Common myeloid progenitor, CD34-positive (primary cell): ENCODE data around the gene CHMP1B.

Source experiments
- CTCF ChIA-PET: fragments of 350-600 bp; sonication (Branson Sonifier 250); formaldehyde crosslinking; loops from one replicate; lab custom pipeline; 2021; ENCODE audit warnings: antibody characterized with exemption; lab: Charles Lee
- POLR2A ChIA-PET: fragments of 350-600 bp; sonication (Branson Sonifier 250); formaldehyde crosslinking; loops from one replicate; lab custom pipeline; 2021; ENCODE audit warnings: antibody characterized with exemption; lab: Charles Lee
- DNase-seq, 3 donors: peaks; one replicate each; pipeline versions ENCODE4 v3.0.0 to v3.0.0-alpha.2; 2013
- H3K27ac ChIP-seq, 2 experiments: 1 replicate in 1 of 2; 2 replicates in 1 of 2; pipeline ENCODE4 v1.7.0; 2013; ENCODE audit warnings: inconsistent platforms in 2 of 2, low read length in 2 of 2, mild to moderate bottlenecking in 2 of 2, low read depth in 1 of 2, moderate library complexity in 1 of 2; ENCODE audit not compliant: severe bottlenecking in 2 of 2, insufficient read depth in 1 of 2, poor library complexity in 1 of 2
- H3K27me3 ChIP-seq, 5 experiments: replicated peaks in 2 of 5; 1 replicate in 3 of 5; 2 replicates in 2 of 5; pipeline versions ENCODE4 v1.6.1 to v1.7.0; 2013; ENCODE audit warnings: low read length in 4 of 5, mild to moderate bottlenecking in 2 of 5, moderate library complexity in 2 of 5, inconsistent platforms in 1 of 5; ENCODE audit not compliant: insufficient read depth in 5 of 5, control insufficient read depth in 4 of 5
- H3K36me3 ChIP-seq, 4 experiments: 1 replicate in 2 of 4; 2 replicates in 2 of 4; pipeline versions ENCODE4 v1.6.1 to v1.7.0; 2013; ENCODE audit warnings: low read length in 3 of 4, control low read depth in 1 of 4, mild to moderate bottlenecking in 1 of 4; ENCODE audit not compliant: control insufficient read depth in 4 of 4, insufficient read depth in 4 of 4
- H3K4me1 ChIP-seq, 4 experiments: 1 replicate in 3 of 4; 2 replicates in 1 of 4; pipeline versions ENCODE4 v1.6.1 to v1.7.1; 2013; ENCODE audit warnings: low read length in 3 of 4, mild to moderate bottlenecking in 3 of 4, control low read depth in 1 of 4, inconsistent platforms in 1 of 4, moderate library complexity in 1 of 4; ENCODE audit not compliant: control insufficient read depth in 4 of 4, insufficient read depth in 4 of 4; ENCODE audit errors: control extremely low read depth in 1 of 4
- H3K4me3 ChIP-seq, 7 experiments: 1 replicate in 4 of 7; 2 replicates in 3 of 7; pipeline versions ENCODE4 v1.5.1 to v1.7.0; 2013; ENCODE audit warnings: mild to moderate bottlenecking in 7 of 7, low read length in 6 of 7, moderate library complexity in 6 of 7, inconsistent platforms in 2 of 7, low read depth in 2 of 7, control low read depth in 1 of 7; ENCODE audit not compliant: insufficient read depth in 4 of 7, control insufficient read depth in 1 of 7; ENCODE audit errors: extremely low read depth in 1 of 7
- H3K9me3 ChIP-seq, 5 experiments: 1 replicate in 4 of 5; 2 replicates in 1 of 5; pipeline versions ENCODE4 v1.6.1 to v1.7.1; 2013; ENCODE audit warnings: low read length in 4 of 5, mild to moderate bottlenecking in 2 of 5, inconsistent platforms in 1 of 5, low read depth in 1 of 5, moderate library complexity in 1 of 5; ENCODE audit not compliant: control insufficient read depth in 4 of 5, insufficient read depth in 2 of 5; ENCODE audit errors: control extremely low read depth in 1 of 5
- WGBS: methylation state at CpG from one replicate; pipeline ENCODE4 v1.1.5; 2013; ENCODE audit not compliant: insufficient coverage; 5-methylcytosine and 5-hydroxymethylcytosine counted together

CHMP1B gene

DNA sequence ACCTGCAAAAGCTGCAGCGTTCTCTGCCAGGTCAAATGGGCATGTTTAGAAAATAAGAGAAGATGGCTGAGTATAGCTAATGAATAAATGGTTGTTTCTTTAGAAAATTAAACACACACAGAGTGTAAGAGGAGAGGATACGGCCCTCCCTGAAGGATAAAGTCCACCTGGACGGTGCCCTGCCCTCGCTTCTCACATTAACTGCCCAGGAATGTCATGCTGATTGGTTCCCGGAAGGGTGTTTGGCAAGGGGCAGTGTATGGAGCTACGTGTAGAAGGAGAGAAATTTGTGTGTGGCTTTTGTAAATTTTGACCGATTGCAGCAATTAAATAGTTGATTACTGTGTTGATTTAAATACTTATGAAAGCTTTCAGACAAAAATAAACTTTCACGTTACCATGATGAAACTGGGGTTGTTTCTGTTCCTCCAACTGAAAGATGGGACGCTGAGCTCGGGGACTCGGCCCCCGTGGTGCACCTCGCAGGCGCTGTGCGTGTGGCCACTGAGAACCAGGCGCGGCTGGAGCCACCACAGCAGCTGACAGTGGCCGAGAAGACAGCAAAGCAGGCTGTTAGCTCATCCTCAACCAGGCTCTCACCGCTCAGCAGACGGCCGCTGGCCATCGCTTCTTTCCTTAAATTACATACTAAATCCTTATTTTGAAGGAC, 34.2 kb downstream of the CHMP1B start:
- Histone ChIP-seq H3K27ac (no peak overlapping the region), H3K36me3 (peaks cover 19 to 51% (median 28%) of the 10 kb centered on the region in 4 experiments), H3K27me3 (no peaks in the 10 kb centered on the region), H3K9me3 (no peaks in the 10 kb centered on the region), H3K4me1 (peaks cover 2 to 7% (median 6%) of the 10 kb centered on the region in 4 experiments), H3K4me3 (no peak overlapping the region)
- ChIA-PET CTCF (interaction anchor here (0.6 to 1.0 kb wide), 2 partner anchors 10 to 14 kb away, joined by 3 read pairs; no protein-coding TSS in a partner anchor), POLR2A (no interaction called here)
- 92% methylated on average over 16 of the region's 22 CpGs for WGBS
- DNase-seq: no peak

DNA sequence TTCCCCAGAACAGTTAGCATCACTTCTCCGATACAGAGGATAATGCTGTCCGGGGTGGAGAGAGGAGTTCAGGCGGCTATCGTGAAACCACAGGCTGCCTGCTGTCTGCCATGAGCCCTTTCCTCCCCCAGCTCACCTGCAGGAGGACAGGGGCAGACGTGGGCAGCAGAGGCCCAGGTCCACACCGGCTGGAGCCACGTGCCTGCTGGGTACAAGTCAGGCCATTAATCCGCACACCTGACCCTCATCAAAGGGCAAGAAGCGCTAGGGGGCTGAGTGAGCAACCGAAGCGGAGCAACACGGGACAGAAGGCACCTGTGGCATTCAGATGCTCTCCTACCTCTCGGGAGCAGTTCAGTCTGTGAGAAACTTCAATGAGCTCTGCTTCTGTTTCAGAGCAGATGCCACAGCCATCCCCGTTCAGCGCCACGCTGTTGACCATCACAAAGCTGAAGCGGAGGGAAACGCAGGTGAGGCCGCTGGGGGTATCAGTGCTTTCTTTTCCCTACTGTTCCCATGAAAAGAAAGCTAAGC, 35.4 kb downstream of the CHMP1B start:
- H3K27ac ChIP-seq: no peak overlapping the region
- peaks cover 2 to 7% (median 6%) of the 10 kb centered on the region in 4 experiments for H3K4me1 ChIP-seq
- WGBS: 97% methylated on average over 14 of the region's 19 CpGs
- no peaks in the 10 kb centered on the region for H3K9me3 ChIP-seq
- H3K36me3 ChIP-seq: peaks cover 17 to 50% (median 30%) of the 10 kb centered on the region in 4 experiments
- no peak overlapping the region for H3K4me3 ChIP-seq
- POLR2A ChIA-PET: no interaction called here
- CTCF ChIA-PET: interaction anchor here (1.0 kb wide), 1 partner anchor 12 kb away, joined by 3 read pairs; no protein-coding TSS in a partner anchor
- H3K27me3 ChIP-seq: no peaks in the 10 kb centered on the region
- DNase-seq: no peak

DNA sequence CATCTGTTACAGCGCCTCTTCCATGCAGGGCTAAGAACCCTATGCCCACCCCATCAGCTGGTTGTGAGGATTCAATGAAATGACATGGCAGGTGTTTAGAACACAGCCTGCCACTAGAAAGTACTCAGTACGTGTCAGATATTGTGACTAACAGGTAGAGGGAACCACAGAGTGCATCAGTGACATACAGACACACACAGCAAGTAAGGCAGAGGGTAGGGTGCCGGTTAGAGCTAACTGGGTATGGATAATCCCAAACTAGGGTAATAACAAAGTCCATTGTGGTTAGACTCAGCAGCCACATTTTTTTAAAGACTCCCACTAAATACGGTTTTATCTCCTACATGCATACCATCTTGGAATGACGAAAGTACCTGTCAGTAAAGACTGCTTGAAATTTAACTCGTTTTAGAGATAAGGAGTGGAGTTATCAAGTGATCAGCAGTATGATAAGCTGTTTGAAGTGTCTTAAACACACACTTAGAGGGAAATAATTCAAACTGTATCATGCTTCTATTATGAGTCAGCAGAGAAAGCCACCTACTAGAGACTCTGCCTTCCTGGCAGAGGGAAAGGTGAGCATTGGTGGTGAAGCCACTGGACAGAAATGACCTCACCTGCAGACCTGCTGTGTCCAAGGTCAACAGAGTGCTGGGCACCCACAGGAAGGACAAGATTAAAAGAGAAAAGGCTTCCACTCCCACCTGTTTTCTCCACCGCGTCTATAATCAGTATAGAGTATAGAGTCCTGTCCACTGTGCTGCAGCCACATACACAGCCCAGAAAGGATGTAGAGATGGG, 36.3 kb downstream of the CHMP1B start:
- ChIA-PET CTCF (interaction anchor here (1.0 to 1.1 kb wide), 3 partner anchors 13 to 50 kb away, joined by 3 to 4 read pairs (median 3); no protein-coding TSS in a partner anchor), POLR2A (no interaction called here)
- peaks cover 18 to 56% (median 30%) of the 10 kb centered on the region in 4 experiments for H3K36me3 ChIP-seq

DNA sequence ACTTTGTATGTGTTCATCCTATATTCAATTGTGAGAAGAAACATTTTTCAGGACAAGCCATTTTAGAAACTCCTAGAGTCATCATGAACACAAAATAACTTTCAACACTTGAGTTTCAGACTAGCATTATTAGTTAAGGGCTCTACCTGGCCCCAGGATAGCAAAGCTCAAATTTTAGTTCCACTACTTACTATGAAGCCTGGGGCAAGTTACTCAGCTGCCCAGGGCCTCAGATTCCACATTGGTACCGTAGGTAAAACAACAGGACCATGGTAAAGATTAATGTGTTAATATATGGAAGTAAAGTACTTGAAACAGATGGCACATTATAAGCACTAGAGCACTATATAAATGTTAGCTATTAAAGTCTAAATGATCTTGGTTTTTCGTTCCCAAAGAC, 37.5 kb downstream of the CHMP1B start:
- no peak for DNase-seq
- no peaks in the 10 kb centered on the region for H3K27me3 ChIP-seq
- H3K36me3 ChIP-seq: peaks cover 18 to 56% (median 31%) of the 10 kb centered on the region in 4 experiments
- no peaks in the 10 kb centered on the region for H3K9me3 ChIP-seq
- H3K4me3 ChIP-seq: no peak overlapping the region
- H3K4me1 ChIP-seq: peaks cover 0 to 2% (median under 1%) of the 10 kb centered on the region in 4 experiments
- CTCF ChIA-PET: interaction anchor here (0.7 to 1.1 kb wide), 2 partner anchors 49 to 95 kb away, joined by 3 read pairs; no protein-coding TSS in a partner anchor
- no peak overlapping the region for H3K27ac ChIP-seq
- POLR2A ChIA-PET: interaction anchor here (0.8 kb wide), 1 partner anchor 59 kb away, joined by 3 read pairs; no protein-coding TSS in a partner anchor
- no CpG with 5 or more reads among the region's 2 CpGs for WGBS

More for the DNA sequence above, 36.3 kb downstream of the CHMP1B start:
- DNase-seq: no peak
- Histone ChIP-seq H3K9me3 (no peaks in the 10 kb centered on the region), H3K27me3 (no peaks in the 10 kb centered on the region), H3K4me3 (no peak overlapping the region), H3K27ac (no peak overlapping the region), H3K4me1 (peaks cover 0 to 7% (median 6%) of the 10 kb centered on the region in 4 experiments)
- 100% methylated on average over 3 of the region's 8 CpGs for WGBS

DNA sequence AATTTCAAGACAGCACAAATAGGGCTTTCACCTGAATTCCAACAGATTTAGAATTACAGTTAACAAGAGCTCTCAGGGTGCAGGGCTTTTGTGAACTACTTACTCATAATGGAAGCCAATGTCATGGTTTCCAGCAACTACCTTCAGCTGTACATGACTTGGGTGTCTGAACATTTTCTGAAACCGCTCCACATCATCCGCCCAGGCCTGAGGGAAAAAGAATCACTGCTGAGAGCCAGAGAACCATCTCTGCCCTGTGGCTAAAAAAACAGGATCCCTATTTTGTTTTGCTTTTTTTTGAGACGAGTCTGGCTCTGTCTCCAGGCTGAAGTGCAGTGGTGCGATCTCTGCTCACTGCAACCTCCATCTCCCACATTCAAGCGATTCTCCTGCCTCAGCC, 38.1 kb downstream of the CHMP1B start:
- Histone ChIP-seq H3K4me3 (no peak overlapping the region), H3K27me3 (no peaks in the 10 kb centered on the region), H3K36me3 (peaks cover 18 to 53% (median 28%) of the 10 kb centered on the region in 4 experiments), H3K27ac (no peak overlapping the region), H3K9me3 (no peaks in the 10 kb centered on the region), H3K4me1 (peaks cover 0 to 7% (median 4%) of the 10 kb centered on the region in 4 experiments)
- WGBS: 100% methylated on average over 5 of the region's 5 CpGs
- CTCF ChIA-PET: interaction anchor here (0.7 kb wide), 1 partner anchor 95 kb away, joined by 3 read pairs; no protein-coding TSS in a partner anchor
- no peak for DNase-seq
- POLR2A ChIA-PET: interaction anchor here (0.8 kb wide), 1 partner anchor 58 kb away, joined by 3 read pairs; no protein-coding TSS in a partner anchor

DNA sequence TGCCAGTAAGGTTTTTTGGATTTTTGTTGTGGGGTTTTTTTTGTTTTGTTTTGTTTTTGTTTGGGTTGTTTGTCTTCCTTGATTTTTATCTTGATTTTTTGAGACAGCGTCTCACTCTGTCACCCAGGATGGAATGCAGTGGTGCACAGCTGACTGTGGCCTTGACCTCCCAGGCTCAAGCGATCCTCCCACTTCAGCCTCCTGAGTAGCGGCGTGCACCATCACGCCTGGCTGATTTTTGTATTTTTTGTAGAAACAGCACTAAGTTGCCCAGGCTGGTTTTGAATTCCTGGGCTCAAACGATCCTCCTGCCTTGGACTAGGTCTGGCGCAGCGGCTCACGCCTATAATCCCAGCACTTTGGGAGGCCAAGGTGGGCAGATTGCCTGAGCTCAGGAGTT, 40.5 kb downstream of the CHMP1B start:
- 90% methylated on average over 8 of the region's 9 CpGs for WGBS
- no peak overlapping the region for H3K4me3 ChIP-seq
- no peak for DNase-seq
- POLR2A ChIA-PET: no interaction called here
- H3K36me3 ChIP-seq: peaks cover 6 to 44% (median 19%) of the 10 kb centered on the region in 4 experiments
- no peaks in the 10 kb centered on the region for H3K27me3 ChIP-seq
- no peak overlapping the region for H3K27ac ChIP-seq
- CTCF ChIA-PET: no interaction called here
- H3K4me1 ChIP-seq: peaks cover 0 to 8% (median 4%) of the 10 kb centered on the region in 4 experiments
- H3K9me3 ChIP-seq: no peaks in the 10 kb centered on the region
